HepG2 (cell line): Measurements from ENCODE around the gene SLC27A2. TPM values are rescaled to one million over a fixed set of nuclear protein-coding genes. Genes with fewer than 3 reads are reported as not detected.

Experiments
- ATAC-seq: fragments of 200-7000 bp; cut with Tn5 transposase; 3 replicates; pipeline ENCODE4 v1.9.1; 2020; ENCODE audit warnings: mild to moderate bottlenecking, moderate library complexity
- BruUV-seq: library from RNA; stranded (reverse); fragments of 400-500 nt; replicated peaks from 2 replicates; lab custom pipeline; 2021; lab: Mats Ljungman, UMichigan
- CTCF ChIA-PET: fragments of 300-600 bp; formaldehyde crosslinking; extraction: SDS; loops from one replicate; lab custom pipeline; 2021; ENCODE audit warnings: low total read pairs, inconsistent platforms, low intra/inter-chr PET ratio; lab: Yijun Ruan, JAX
- POLR2A ChIA-PET: fragments of 350-600 bp; sonication (Branson Sonifier 250); formaldehyde crosslinking; loops from one replicate; lab custom pipeline; 2020; ENCODE audit warnings: antibody characterized with exemption, inconsistent platforms; lab: Yijun Ruan, JAX
- DNase-seq: peaks from one replicate; pipeline ENCODE4 v3.0.0-alpha.2; 2015; ENCODE audit warnings: low spot score
- FAIRE-seq: peaks from 3 replicates; lab custom pipeline; 2011; peaks lifted over from hg19 to GRCh38; lab: Jason Lieb, UNC
- H2AFZ ChIP-seq: one replicate; pipeline ENCODE4 v1.6.1; 2011; ENCODE audit warnings: low read length, inconsistent platforms
- H3K27ac ChIP-seq: fragments of 300-600 bp; 3 replicates; pipeline ENCODE4 v1.8.0; 2011; ENCODE audit warnings: mixed run types, mild to moderate bottlenecking, mixed read lengths, low read length, inconsistent platforms; ENCODE audit not compliant: insufficient read depth; ENCODE audit errors: extremely low read length
- H3K27me3 ChIP-seq, 2 experiments: fragments of 200-600 bp in 1 of 2; 2 replicates in 1 of 2; 3 replicates in 1 of 2; pipeline versions ENCODE4 v1.6.0 to v1.8.0; 2011; ENCODE audit warnings: low read length in 2 of 2, mild to moderate bottlenecking in 2 of 2, moderate library complexity in 2 of 2, inconsistent platforms in 1 of 2; ENCODE audit not compliant: insufficient read depth in 2 of 2, control insufficient read depth in 1 of 2
- H3K36me3 ChIP-seq, 2 experiments: fragments of 200-600 bp in 1 of 2; replicated peaks in 1 of 2; 2 replicates in 1 of 2; 3 replicates in 1 of 2; pipeline versions ENCODE4 v1.5.1 to v1.8.0; 2011; ENCODE audit warnings: low read length in 2 of 2, inconsistent platforms in 1 of 2; ENCODE audit not compliant: insufficient read depth in 2 of 2, control insufficient read depth in 1 of 2
- H3K4me1 ChIP-seq: 2 replicates; pipeline ENCODE4 v1.5.1; 2012; ENCODE audit warnings: low read length, inconsistent platforms; ENCODE audit not compliant: insufficient read depth
- H3K4me2 ChIP-seq: 2 replicates; pipeline ENCODE4 v1.6.0; 2011; ENCODE audit warnings: low read depth, low read length, inconsistent platforms
- H3K4me3 ChIP-seq, 3 experiments: fragments of 200-600 bp in 1 of 3; sonication (generic), shearing (Covaris generic) in 1 of 3; replicated peaks in 1 of 3; 2 replicates each; pipeline ENCODE4 v1.5.1; 2011 to 2016; ENCODE audit warnings: low read length in 3 of 3, inconsistent platforms in 2 of 3, low read depth in 2 of 3, mild to moderate bottlenecking in 2 of 3, control low read depth in 1 of 3, mixed read lengths in 1 of 3; ENCODE audit not compliant: insufficient read depth in 1 of 3
- H3K79me2 ChIP-seq: one replicate; pipeline ENCODE4 v1.6.1; 2011; ENCODE audit warnings: low read length, inconsistent platforms; ENCODE audit not compliant: insufficient read depth
- H3K9ac ChIP-seq: 2 replicates; pipeline ENCODE4 v1.6.0; 2011; ENCODE audit warnings: mild to moderate bottlenecking, low read depth, low read length, inconsistent platforms; ENCODE audit not compliant: insufficient read depth
- H3K9me3 ChIP-seq: 2 replicates; pipeline ENCODE4 v1.5.1; 2012; ENCODE audit warnings: mild to moderate bottlenecking, low read length
- H4K20me1 ChIP-seq: 2 replicates; pipeline ENCODE4 v1.6.0; 2011; ENCODE audit warnings: inconsistent platforms, mild to moderate bottlenecking, low read length, moderate library complexity; ENCODE audit not compliant: insufficient read depth
- BORCS8-MEF2B ChIP-seq: sonication (generic); formaldehyde crosslinking; IDR thresholded peaks from 2 replicates; pipeline ENCODE4 v1.8.0; 2022; ENCODE audit warnings: mild to moderate bottlenecking, missing genetic modification reagents
- NFE2L2 ChIP-seq: fragments of 150-350 bp; IDR thresholded peaks from 2 replicates; pipeline ENCODE4 v1.6.1; 2014; ENCODE audit warnings: low read length
- RFXAP ChIP-seq: sonication (generic); formaldehyde crosslinking; IDR thresholded peaks from 2 replicates; pipeline ENCODE4 v1.4.0; 2020; ENCODE audit warnings: missing genetic modification reagents, borderline replicate concordance
- ZBTB21 ChIP-seq: sonication (generic); formaldehyde crosslinking; IDR thresholded peaks from 2 replicates; pipeline ENCODE4 v1.4.0; 2020; ENCODE audit warnings: missing genetic modification reagents
- ZNF737 ChIP-seq: sonication (generic); formaldehyde crosslinking; IDR thresholded peaks from 2 replicates; pipeline ENCODE4 v1.5.0; 2020; ENCODE audit warnings: missing genetic modification reagents, mild to moderate bottlenecking, borderline replicate concordance
- WGBS: methylation state at CpG from one replicate; pipeline ENCODE4 v1.1.6; 2017; ENCODE audit warnings: low lambda C conversion rate; 5-methylcytosine and 5-hydroxymethylcytosine counted together
- in situ Hi-C: cut with HindIII; loops from 2 replicates; pipeline ENCODE4 v1.10.0; 2017; ENCODE audit warnings: low pct_unique_long_range_greater_than_20kb; ENCODE audit not compliant: extremely low pct_ligation_motif_present
- intact Hi-C: fragments of 100-400 bp; cut with micrococcal nuclease; formaldehyde crosslinking; loops from one replicate; pipeline ENCODE4 v1.10.0; 2022; ENCODE audit not compliant: unreplicated experiment
- polyA plus RNA-seq, 8 experiments: library from polyadenylated mRNA; depleted of rRNA in 3 of 8; stranded (reverse) in 7 of 8; unstranded in 1 of 8; fragments of >200 nt; fragmentation: Illumina TruSeq in 4 of 8; extraction: Trizol in 4 of 8; gene quantifications; 2 replicates each; pipeline versions ENCODE4 v1.2.1 to v1.2.3, GENCODE V29; 2011 to 2016; ENCODE audit warnings: low read depth in 4 of 8, missing spikeins in 1 of 8, mixed read lengths in 1 of 8; ENCODE audit not compliant: insufficient read depth in 1 of 8
- total RNA-seq, 5 experiments: library from RNA; depleted of rRNA; stranded (reverse); fragments of >200 nt; fragmentation: Illumina TruSeq; extraction: Trizol; gene quantifications; 2 replicates each; pipeline ENCODE4 v1.2.3, GENCODE V29; 2016; ENCODE audit warnings: low read depth in 1 of 5
- TF ChIP-seq, protein P1 (sequence below): sonication (generic); formaldehyde crosslinking; IDR thresholded peaks from 2 replicates; pipeline ENCODE4 v1.5.0; 2020; ENCODE audit warnings: missing genetic modification reagents
- TF ChIP-seq, protein P2 (sequence below): sonication (generic); formaldehyde crosslinking; IDR thresholded peaks from 2 replicates; pipeline ENCODE4 v1.5.0; 2020; ENCODE audit warnings: missing genetic modification reagents, mild to moderate bottlenecking, borderline replicate concordance
- TF ChIP-seq, protein P3 (sequence below): sonication (generic); formaldehyde crosslinking; IDR thresholded peaks from 2 replicates; pipeline ENCODE4 v1.4.0; 2020; ENCODE audit warnings: missing genetic modification reagents, borderline replicate concordance
- TF ChIP-seq, protein P4 (sequence below): sonication (generic); formaldehyde crosslinking; IDR thresholded peaks from 2 replicates; pipeline ENCODE4 v1.5.0; 2020; ENCODE audit warnings: mild to moderate bottlenecking, missing genetic modification reagents, moderate library complexity
- TF ChIP-seq, protein P5 (sequence below): sonication (generic); formaldehyde crosslinking; IDR thresholded peaks from 2 replicates; pipeline ENCODE4 v1.9.0; 2022; ENCODE audit warnings: low read depth, missing genetic modification reagents
- TF ChIP-seq, protein P6 (sequence below): sonication (generic); formaldehyde crosslinking; IDR thresholded peaks from 2 replicates; pipeline ENCODE4 v1.4.0; 2020; ENCODE audit warnings: mild to moderate bottlenecking, low read depth, missing genetic modification reagents

SLC27A2 gene
- total and polyA plus RNA-seq, 2 of the 13 experiments (the other 11 are each of a cell fraction or from before 2014, with no cell fraction given) = 14.6 to 23.4 TPM

DNA sequence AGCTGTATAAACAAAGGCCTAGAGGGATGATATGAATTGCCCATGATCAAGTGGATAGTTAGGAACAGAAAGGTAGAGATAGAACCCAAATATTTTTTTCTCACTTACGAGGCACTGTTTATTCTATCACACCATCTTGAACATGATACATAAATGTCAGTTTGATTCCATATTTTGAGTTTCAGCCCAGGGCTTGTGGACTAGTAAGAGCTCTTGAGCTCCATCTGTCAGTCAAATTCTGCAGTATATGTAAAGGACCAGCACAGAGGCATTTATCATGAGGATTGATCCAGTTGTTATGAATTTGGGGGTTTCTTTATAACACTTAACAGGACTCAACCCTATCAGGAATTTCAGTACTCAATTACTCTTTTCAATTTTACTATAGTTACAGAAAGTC is 4.8 kb downstream of the SLC27A2 start:
- H4K20me1 ChIP-seq = no peaks in the 10 kb centered on the region
- ChIA-PET CTCF (no interaction called here), POLR2A (no interaction called here)
- intact Hi-C loops = no loop called here
- WGBS = 95% methylated on average over 1 of the region's 1 CpG
- peaks cover 94% of the 10 kb centered on the region for H3K4me1 ChIP-seq
- no peak overlapping the region for H3K4me2 ChIP-seq
- peak overlapping the region; percentile 38 for H3K27ac ChIP-seq
- no peak for ATAC-seq
- BruUV-seq = no TSS peak
- in situ Hi-C loops = loop anchor here (10.0 to 25.0 kb wide), 2 partner anchors 128 to 726 kb away; partner anchors contain the start of gene AP4E1
- H3K9ac ChIP-seq = no peak overlapping the region
- peaks cover 3% of the 10 kb centered on the region for H3K79me2 ChIP-seq
- no peaks in the 10 kb centered on the region; a peak in 1 of 5 replicates for H3K36me3 ChIP-seq
- H3K4me3 ChIP-seq = no peak overlapping the region
- H3K9me3 ChIP-seq = no peaks in the 10 kb centered on the region
- FAIRE-seq = no peak
- H2AFZ ChIP-seq = no peak overlapping the region
- DNase-seq = no peak
- H3K27me3 ChIP-seq = no peaks in the 10 kb centered on the region
- TF ChIP-seq NFE2L2 = no peak
- TF ChIP-seq, protein P1, sequence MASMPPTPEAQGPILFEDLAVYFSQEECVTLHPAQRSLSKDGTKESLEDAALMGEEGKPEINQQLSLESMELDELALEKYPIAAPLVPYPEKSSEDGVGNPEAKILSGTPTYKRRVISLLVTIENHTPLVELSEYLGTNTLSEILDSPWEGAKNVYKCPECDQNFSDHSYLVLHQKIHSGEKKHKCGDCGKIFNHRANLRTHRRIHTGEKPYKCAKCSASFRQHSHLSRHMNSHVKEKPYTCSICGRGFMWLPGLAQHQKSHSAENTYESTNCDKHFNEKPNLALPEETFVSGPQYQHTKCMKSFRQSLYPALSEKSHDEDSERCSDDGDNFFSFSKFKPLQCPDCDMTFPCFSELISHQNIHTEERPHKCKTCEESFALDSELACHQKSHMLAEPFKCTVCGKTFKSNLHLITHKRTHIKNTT (CRISPR knock-in tag) = no peak
- TF ChIP-seq, protein P2, sequence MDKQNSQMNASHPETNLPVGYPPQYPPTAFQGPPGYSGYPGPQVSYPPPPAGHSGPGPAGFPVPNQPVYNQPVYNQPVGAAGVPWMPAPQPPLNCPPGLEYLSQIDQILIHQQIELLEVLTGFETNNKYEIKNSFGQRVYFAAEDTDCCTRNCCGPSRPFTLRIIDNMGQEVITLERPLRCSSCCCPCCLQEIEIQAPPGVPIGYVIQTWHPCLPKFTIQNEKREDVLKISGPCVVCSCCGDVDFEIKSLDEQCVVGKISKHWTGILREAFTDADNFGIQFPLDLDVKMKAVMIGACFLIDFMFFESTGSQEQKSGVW = no peak
- TF ChIP-seq ZNF737 (CRISPR knock-in tag) = no peak
- no peak for TF ChIP-seq BORCS8-MEF2B (CRISPR knock-in tag)
- TF ChIP-seq, protein P3, sequence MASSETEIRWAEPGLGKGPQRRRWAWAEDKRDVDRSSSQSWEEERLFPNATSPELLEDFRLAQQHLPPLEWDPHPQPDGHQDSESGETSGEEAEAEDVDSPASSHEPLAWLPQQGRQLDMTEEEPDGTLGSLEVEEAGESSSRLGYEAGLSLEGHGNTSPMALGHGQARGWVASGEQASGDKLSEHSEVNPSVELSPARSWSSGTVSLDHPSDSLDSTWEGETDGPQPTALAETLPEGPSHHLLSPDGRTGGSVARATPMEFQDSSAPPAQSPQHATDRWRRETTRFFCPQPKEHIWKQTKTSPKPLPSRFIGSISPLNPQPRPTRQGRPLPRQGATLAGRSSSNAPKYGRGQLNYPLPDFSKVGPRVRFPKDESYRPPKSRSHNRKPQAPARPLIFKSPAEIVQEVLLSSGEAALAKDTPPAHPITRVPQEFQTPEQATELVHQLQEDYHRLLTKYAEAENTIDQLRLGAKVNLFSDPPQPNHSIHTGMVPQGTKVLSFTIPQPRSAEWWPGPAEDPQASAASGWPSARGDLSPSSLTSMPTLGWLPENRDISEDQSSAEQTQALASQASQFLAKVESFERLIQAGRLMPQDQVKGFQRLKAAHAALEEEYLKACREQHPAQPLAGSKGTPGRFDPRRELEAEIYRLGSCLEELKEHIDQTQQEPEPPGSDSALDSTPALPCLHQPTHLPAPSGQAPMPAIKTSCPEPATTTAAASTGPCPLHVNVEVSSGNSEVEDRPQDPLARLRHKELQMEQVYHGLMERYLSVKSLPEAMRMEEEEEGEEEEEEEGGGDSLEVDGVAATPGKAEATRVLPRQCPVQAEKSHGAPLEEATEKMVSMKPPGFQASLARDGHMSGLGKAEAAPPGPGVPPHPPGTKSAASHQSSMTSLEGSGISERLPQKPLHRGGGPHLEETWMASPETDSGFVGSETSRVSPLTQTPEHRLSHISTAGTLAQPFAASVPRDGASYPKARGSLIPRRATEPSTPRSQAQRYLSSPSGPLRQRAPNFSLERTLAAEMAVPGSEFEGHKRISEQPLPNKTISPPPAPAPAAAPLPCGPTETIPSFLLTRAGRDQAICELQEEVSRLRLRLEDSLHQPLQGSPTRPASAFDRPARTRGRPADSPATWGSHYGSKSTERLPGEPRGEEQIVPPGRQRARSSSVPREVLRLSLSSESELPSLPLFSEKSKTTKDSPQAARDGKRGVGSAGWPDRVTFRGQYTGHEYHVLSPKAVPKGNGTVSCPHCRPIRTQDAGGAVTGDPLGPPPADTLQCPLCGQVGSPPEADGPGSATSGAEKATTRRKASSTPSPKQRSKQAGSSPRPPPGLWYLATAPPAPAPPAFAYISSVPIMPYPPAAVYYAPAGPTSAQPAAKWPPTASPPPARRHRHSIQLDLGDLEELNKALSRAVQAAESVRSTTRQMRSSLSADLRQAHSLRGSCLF (CRISPR knock-in tag) = no peak
- TF ChIP-seq, protein P4, sequence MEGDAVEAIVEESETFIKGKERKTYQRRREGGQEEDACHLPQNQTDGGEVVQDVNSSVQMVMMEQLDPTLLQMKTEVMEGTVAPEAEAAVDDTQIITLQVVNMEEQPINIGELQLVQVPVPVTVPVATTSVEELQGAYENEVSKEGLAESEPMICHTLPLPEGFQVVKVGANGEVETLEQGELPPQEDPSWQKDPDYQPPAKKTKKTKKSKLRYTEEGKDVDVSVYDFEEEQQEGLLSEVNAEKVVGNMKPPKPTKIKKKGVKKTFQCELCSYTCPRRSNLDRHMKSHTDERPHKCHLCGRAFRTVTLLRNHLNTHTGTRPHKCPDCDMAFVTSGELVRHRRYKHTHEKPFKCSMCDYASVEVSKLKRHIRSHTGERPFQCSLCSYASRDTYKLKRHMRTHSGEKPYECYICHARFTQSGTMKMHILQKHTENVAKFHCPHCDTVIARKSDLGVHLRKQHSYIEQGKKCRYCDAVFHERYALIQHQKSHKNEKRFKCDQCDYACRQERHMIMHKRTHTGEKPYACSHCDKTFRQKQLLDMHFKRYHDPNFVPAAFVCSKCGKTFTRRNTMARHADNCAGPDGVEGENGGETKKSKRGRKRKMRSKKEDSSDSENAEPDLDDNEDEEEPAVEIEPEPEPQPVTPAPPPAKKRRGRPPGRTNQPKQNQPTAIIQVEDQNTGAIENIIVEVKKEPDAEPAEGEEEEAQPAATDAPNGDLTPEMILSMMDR (CRISPR knock-in tag) = no peak
- TF ChIP-seq ZBTB21 (CRISPR knock-in tag) = no peak
- TF ChIP-seq, protein P5, sequence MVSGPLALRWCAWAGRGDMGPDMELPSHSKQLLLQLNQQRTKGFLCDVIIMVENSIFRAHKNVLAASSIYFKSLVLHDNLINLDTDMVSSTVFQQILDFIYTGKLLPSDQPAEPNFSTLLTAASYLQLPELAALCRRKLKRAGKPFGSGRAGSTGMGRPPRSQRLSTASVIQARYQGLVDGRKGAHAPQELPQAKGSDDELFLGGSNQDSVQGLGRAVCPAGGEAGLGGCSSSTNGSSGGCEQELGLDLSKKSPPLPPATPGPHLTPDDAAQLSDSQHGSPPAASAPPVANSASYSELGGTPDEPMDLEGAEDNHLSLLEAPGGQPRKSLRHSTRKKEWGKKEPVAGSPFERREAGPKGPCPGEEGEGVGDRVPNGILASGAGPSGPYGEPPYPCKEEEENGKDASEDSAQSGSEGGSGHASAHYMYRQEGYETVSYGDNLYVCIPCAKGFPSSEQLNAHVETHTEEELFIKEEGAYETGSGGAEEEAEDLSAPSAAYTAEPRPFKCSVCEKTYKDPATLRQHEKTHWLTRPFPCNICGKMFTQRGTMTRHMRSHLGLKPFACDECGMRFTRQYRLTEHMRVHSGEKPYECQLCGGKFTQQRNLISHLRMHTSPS (CRISPR knock-in tag) = no peak
- TF ChIP-seq RFXAP (CRISPR knock-in tag) = no peak
- TF ChIP-seq, protein P6, sequence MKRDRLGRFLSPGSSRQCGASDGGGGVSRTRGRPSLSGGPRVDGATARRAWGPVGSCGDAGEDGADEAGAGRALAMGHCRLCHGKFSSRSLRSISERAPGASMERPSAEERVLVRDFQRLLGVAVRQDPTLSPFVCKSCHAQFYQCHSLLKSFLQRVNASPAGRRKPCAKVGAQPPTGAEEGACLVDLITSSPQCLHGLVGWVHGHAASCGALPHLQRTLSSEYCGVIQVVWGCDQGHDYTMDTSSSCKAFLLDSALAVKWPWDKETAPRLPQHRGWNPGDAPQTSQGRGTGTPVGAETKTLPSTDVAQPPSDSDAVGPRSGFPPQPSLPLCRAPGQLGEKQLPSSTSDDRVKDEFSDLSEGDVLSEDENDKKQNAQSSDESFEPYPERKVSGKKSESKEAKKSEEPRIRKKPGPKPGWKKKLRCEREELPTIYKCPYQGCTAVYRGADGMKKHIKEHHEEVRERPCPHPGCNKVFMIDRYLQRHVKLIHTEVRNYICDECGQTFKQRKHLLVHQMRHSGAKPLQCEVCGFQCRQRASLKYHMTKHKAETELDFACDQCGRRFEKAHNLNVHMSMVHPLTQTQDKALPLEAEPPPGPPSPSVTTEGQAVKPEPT (CRISPR knock-in tag) = no peak
